BJ (cell line): Measurements from ENCODE around the gene ACTR5. TPM values are rescaled to one million over a fixed set of nuclear protein-coding genes. Genes with fewer than 3 reads are reported as not detected.

Experiments used
- CTCF ChIA-PET: fragments of 350-600 bp; formaldehyde crosslinking; extraction: SDS; loops from one replicate; lab custom pipeline; 2021; ENCODE audit warnings: antibody characterized with exemption, inconsistent platforms; lab: Yijun Ruan, JAX
- POLR2A ChIA-PET: fragments of 300-600 bp; sonication (Branson Sonifier 250); formaldehyde crosslinking; extraction: SDS; loops from one replicate; lab custom pipeline; 2021; ENCODE audit warnings: antibody characterized with exemption; lab: Charles Lee
- DNase-seq: peaks from one replicate; pipeline ENCODE4 v3.0.0-alpha.2; 2011; ENCODE audit warnings: low read depth
- H3K27me3 ChIP-seq: 2 replicates; pipeline ENCODE4 v1.6.0; 2011; ENCODE audit warnings: low read length; ENCODE audit not compliant: control insufficient read depth, insufficient read depth
- H3K36me3 ChIP-seq: 2 replicates; pipeline ENCODE4 v1.5.1; 2011; ENCODE audit warnings: low read length; ENCODE audit not compliant: control insufficient read depth, insufficient read depth
- H3K4me3 ChIP-seq: 2 replicates; pipeline ENCODE4 v1.5.1; 2011; ENCODE audit warnings: low read depth, mild to moderate bottlenecking, control low read depth, low read length
- CTCF ChIP-seq: IDR thresholded peaks from 2 replicates; pipeline ENCODE4 v1.5.1; 2011; ENCODE audit warnings: low read depth, mild to moderate bottlenecking, control low read depth, inconsistent platforms, low read length, moderate library complexity; ENCODE audit not compliant: insufficient read depth
- polyA plus RNA-seq: library from polyadenylated mRNA; depleted of rRNA; stranded (reverse); fragments of >200 nt; gene quantifications from 2 replicates; pipeline ENCODE4 v1.2.3, GENCODE V29; 2011; rRNA removed
- small RNA-seq: library from RNA; depleted of rRNA; stranded (forward); fragments of <200 nt; gene quantifications from one replicate; pipeline ENCODE3, GENCODE V24; 2012; ENCODE audit warnings: low replicate concordance, low read depth; ENCODE audit not compliant: insufficient read length

Gene ACTR5
- polyA plus RNA-seq, 1 experiment, result 5.4 TPM

- H3K36me3 ChIP-seq, result no peaks in the 10 kb centered on the region
- no peak for DNase-seq
- no peak overlapping the region for H3K4me3 ChIP-seq
- POLR2A ChIA-PET, result no interaction called here
- TF ChIP-seq CTCF, result no peak
- no peaks in the 10 kb centered on the region; the same call in 1 of the 2 replicates for H3K27me3 ChIP-seq
- CTCF ChIA-PET, result no interaction called here
Observed at GRCh38 chr20:38815446-38815845, 67.2 kb downstream of the ACTR5 start.

GRCh38 chr20:38818113-38819065, 70.1 kb downstream of the ACTR5 start:
- Histone ChIP-seq H3K4me3 (no peak overlapping the region), H3K27me3 (no peaks in the 10 kb centered on the region), H3K36me3 (no peaks in the 10 kb centered on the region)
- CTCF ChIA-PET, result interaction anchor here (0.6 to 0.8 kb wide), 2 partner anchors 28 to 1817 kb away, joined by 3 read pairs; no protein-coding TSS in a partner anchor
- POLR2A ChIA-PET, result no interaction called here
- no peak for TF ChIP-seq CTCF
- no peak for DNase-seq

Small RNA genes lying within 50 kb of the gene (small RNA-seq; reads per million reads assigned to genes)
- gene RF00017, result not detected

Other genes starting within 250 kb of the ACTR5 start
- gene ADIG, start 167.3 kb upstream of the ACTR5 start, polyA plus RNA-seq, result not detected in 2 replicates
- gene ARHGAP40, start 146.7 kb upstream of the ACTR5 start, polyA plus RNA-seq, result 0.06 TPM in 1 of 2 replicates, not detected in the other
- not detected in 2 replicates for gene SLC32A1, start 24.0 kb upstream of the ACTR5 start, polyA plus RNA-seq
- gene PPP1R16B, start 57.2 kb downstream of the ACTR5 start, polyA plus RNA-seq, result not detected in 2 replicates
- 26.6 and 40.1 TPM in 2 replicates for gene FAM83D, start 178.0 kb downstream of the ACTR5 start, polyA plus RNA-seq
- 12.1 and 14.5 TPM in 2 replicates for gene DHX35, start 213.9 kb downstream of the ACTR5 start, polyA plus RNA-seq